CD4-positive, alpha-beta T cell treated with Interleukin-17A for 1 hour (primary cell): ENCODE measurements around the gene HIVEP1.

Experiments used
- DNase-seq: peaks from one replicate; pipeline ENCODE4 v3.0.0-alpha.2; 2020

The HIVEP1 gene

GRCh38 chr6:12020187-12020791 lies 8.2 kb downstream of the HIVEP1 start:
- no peak for DNase-seq

GRCh38 chr6:12022481-12022880 lies 10.4 kb downstream of the HIVEP1 start:
- no peak for DNase-seq

GRCh38 chr6:12022953-12023388 lies 10.9 kb downstream of the HIVEP1 start:
- no peak for DNase-seq

GRCh38 chr6:12024216-12024615 lies 12.1 kb downstream of the HIVEP1 start:
- no peak for DNase-seq

DNA sequence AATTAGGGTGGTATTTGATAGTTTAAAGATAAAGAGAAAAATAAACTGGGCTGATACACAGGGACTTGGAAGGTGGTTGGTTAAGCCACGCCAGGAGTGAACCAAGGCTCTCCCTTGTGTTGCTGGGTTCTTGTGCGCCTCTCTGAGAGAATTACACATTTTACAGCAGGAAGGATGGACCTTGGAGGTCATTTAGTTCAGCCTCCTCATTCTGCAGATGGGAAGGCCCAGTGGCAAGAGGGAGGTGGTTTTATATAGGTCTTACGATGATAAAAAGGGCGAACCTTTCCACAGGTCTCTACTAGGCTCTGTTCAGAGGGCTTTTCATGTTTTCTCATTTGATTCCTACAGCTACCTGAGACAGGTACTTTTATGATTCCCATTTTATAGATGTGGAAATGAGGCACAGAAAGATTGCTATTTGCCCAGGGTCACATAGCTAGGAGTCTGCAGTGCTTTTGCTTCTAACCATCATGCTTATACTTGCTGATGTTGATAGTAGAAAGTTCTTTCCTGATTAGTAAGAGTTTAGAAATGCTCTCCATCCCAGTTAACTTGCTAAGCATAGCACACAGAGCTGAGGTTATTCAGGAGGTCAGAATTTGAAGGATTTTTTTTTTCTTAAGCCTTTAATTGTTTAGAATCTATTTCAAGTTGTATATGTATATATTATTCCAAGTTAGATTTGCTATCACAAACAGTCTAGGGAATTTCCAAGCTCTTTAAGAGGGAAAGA lies 12.8 kb downstream of the HIVEP1 start:
- DNase-seq, result no peak

DNA sequence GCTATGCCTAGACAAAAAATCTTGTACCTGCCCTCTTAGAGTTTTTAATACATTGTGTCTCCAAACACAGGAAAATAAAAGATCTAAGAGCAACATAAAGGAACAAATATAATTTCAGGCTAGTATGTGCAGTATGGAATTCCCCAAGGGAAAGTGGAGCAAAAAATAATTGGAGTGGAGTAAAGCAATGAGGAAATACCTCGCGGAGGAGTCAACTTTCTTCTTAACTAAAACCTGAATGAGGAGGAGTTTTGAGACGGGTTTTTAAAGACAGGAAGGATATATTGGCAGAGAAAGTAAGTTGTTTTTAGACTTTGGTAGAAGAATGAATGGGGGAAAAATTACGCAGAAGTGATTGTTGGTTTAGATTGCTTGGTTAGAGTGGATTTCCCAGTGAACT lies 14.0 kb downstream of the HIVEP1 start:
- no peak for DNase-seq

DNA sequence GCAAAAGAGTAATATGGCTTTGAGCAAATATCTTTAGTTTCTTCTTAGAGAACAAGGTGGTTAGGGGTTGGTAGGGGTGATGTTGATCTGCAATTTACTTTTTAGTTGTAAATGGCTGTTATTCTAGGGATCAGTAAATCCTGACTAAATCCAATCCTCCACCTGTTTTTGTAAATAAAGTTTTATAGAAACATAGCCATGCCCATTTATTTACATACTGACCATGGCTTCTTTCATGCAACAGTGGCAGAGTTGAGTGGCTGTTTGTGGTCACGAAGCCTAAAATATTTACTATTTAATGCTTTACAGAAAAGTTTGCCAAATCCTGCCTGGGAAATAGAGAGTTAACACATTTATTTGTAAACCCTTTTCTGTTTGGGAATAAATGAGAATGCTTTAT lies 14.7 kb downstream of the HIVEP1 start:
- DNase-seq, result no peak

DNA sequence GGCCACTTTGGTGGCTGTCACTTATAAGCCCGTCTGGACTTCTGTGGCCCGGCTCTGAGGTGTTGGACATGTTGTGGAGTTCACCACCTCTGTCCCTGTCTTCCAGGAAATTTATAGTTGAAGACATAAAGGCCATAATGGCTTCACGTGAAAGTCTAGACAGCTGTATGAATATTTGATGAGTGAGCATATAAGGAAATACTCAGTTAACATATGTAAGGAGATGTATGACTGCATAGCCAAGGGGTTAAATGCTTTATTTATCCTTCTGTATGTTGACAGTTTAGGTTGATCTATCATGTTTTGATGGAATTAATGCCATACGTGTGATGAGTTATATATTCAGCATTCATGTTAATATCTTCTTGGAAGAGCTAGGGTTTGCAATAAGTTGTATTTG lies 16.1 kb downstream of the HIVEP1 start:
- DNase-seq, result no peak

DNA sequence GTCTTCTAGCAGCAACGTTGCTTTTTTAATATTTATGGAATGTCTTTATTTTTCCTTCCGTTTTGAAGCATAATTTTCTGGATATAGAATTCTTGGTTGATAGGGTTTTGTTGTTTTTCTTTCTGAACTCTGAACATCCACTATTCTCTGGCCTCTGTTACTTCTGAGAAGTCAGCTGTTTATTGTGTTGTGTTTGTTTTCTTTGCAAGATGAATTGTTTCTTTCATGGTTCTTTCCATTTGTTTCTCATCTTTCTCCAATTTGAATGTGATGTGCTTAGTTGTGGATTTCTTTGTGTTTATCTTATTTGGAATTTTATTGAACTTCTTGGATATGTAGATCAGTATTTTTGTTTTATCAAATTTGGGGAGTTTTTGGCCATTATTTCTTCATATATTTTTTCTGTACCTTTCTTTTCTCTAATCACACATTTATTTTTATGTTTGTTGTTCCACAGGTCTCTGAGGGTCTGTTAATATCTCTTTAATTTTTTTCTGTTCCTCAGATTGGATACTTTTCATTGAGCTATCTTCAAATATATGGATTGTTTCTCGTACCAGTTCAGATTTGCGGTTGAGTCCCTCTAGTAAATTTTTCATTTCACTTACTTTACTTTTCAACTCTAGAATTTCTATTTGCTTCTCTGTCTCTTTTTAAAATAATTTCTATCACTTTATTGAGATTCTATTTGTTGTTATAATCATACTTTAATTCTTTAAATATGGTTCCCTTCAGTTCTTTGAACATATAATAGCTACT lies 18.0 kb downstream of the HIVEP1 start:
- DNase-seq, result no peak

- no peak for DNase-seq
Measured at GRCh38 chr6:12030993-12031550, 19.0 kb downstream of the HIVEP1 start.

DNA sequence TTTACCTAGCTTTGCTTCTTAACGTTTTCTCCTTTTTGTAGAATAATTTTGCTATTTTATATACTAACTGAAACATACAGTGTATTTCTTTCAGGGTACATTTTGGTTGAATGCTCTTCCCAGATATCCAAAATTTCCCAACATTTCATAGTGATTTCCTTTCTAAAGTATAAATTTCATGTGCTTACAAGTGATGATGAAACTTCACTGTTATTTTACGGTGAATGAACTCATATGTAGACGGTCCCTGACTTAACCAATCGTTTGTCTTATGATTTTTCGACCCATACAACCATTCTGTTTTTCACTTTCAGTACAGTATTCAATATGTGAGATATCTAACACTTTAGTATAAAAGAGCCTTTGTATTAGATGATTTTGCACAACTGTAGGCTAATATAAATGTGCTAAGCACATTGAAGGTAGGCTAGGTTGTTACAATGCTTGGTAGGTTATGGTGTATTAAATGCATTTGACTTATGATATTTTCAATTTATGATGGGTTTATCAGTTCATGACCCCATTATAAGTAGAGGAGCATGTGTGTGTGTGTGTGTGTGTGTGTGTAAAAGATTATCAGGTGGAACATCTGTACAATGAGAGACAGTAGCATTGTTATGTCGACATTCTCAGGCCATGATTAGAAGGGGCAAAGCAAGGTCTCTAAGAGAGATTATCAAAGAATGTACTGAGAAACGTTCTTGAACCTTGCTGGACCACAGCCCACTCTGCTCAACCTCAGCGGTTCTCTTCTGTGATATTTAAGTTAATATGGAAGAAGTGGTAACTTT lies 20.9 kb downstream of the HIVEP1 start:
- no peak for DNase-seq

- no peak for DNase-seq
Measured at GRCh38 chr6:12033770-12034169, 21.7 kb downstream of the HIVEP1 start.

DNA sequence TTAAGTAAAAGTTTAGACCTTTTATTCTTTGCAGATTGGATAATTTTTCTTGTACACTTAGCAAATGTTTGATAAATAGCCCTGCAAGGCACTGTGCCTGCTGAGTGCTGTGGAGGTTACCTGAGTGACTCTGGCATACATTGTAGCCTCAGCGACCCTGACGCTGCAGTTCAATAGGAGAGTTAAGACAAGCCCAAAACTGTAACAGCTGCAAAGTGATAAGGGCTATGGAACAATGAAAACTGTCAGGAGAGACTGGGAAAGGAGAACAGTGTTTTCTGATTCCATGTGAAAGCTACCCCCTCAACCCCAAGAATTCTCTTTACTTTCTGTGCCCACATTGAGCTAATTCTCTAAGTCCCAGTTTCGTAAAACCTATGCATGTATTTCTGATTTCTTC lies 22.2 kb downstream of the HIVEP1 start:
- DNase-seq, result no peak

DNA sequence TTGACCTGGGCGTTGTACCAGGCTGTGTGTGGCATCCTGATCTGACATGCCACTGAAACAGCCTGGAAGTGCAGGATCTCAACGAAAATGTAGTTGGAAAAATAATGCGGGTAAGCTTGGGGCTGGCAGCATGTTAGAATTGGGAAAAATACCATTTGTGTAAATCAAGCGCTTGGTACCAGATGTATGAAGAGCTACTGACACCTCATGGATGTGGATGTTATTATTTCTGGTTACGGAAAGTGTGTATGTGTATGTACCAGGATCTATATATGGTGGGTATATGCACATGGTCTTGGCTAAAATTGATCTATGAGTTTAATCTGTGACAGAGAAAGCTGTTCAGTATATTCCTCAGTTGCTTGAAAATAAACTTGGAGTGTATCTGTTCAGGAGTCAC lies 22.7 kb downstream of the HIVEP1 start:
- no peak for DNase-seq

DNA sequence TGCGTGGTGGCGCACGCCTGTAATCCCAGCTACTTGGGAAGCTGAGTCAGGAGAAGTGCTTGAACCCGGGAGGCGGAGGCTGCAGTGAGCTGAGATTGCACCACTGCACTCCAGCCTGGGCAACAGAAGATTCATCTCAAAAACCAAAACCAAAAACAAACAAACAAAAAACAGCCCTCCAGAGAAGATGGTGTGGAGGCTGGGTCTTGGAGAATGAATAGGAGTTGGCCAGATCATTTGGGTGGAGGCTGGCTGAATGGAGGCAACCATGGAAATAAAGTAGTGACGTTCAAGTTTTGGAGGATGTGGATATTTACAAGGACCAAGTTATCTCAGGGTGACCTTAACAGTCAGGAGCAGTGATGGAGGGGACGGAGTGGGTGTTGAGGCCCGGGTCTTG lies 24.7 kb downstream of the HIVEP1 start:
- DNase-seq, result no peak

- DNase-seq, result peak; percentile 25
Measured at GRCh38 chr6:12037798-12038197, 25.7 kb downstream of the HIVEP1 start.

DNA sequence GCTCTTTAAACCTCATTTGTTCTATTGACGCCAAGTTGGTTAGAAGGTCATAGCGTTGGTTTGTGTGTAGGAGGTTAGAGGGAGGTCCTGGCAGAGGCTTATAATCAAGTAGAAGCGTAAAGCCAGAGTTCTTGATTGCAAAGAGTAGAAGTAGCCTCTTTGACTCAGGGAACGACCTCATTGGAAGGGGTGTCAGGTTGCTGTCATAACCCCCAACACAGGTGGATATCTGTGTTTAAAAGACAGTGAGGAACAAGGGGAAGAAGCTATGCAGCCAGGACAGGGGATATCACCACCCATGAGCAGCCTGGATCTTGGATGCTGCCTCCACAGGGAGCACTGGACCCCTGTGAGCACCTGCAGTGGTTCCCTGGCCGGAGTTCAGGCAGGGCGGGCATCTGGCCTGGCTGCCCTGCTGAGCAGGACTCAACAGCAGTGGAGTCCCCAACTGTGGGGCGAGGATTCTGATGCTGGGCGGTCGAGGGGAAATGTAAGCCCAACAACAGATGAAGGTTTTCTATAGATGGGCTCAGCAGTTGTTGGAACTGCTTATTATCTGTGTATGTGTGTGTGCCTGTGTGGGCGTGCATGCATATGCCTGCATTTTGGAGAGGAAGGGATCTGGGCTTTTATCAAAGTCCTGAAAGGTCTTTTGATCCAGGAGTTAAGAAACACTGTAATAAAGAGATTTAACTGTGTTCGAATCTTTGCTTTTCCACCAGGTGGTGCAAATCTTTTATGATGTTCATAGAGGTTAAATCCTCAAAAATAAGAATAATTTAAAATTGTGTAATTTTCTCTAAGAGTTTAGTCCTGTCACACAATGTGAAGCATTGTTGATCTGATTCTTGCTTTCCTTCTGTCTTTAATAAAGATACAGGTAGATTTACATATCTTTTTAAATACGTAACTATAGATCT lies 27.7 kb downstream of the HIVEP1 start:
- DNase-seq, result no peak

GRCh38 chr6:12047304-12047703 lies 35.2 kb downstream of the HIVEP1 start:
- DNase-seq, result no peak

GRCh38 chr6:12047792-12048432 lies 35.8 kb downstream of the HIVEP1 start:
- no peak for DNase-seq

DNA sequence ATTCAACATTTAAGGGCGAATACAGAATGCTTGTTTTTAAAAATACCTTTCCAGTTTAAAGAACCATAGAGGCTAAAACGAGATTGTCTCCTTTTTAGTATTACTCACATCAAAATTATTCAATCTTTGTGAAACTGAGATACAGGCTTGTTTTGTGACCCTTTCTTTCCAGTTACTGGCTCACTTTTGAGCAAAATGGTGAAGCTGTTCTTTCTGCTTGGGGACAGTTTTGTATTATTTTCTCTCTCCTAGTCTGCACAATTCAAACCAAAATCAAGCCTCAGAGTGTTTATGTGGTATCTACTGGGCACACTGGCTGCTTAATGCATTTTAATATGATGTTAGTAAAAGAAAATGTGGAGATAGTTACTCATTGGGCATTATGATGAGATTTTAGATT lies 36.5 kb downstream of the HIVEP1 start:
- no peak for DNase-seq

GRCh38 chr6:12049165-12049564 lies 37.1 kb downstream of the HIVEP1 start:
- no peak for DNase-seq
